Measurements from ENCODE around the gene SLC35F2. TPM values are rescaled to one million over a fixed set of nuclear protein-coding genes. Genes with fewer than 3 reads are reported as not detected.
A peak's percentile ranks its signal among the peaks of the same experiment; 100 is the strongest.

The SLC35F2 gene
- total RNA-seq, 2 donors from 2014 or later: 5.8 to 6.0 TPM

DNA sequence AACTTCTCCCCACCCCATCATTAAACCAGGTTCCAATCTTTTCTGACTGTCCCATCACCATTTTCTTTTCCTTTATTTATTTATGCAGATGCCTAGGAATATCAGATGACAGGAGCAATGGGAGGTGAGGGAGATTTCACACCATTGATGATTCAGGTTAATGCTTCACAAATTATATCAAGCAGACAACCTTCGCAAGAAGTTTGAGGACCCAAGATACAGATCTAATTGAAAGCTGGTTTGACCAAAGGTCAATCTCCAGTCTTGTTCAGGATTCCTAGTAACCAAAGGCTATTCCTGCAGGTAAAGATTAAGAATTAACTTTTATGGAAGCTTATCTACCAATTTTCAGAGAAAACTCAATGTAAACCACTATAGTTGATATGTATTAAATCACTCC, 54.4 kb downstream of the SLC35F2 start:
- Histone ChIP-seq H3K4me3 (no peak overlapping the region), H3K4me1 (no peaks in the 10 kb centered on the region)
- TF ChIP-seq, protein P1, sequence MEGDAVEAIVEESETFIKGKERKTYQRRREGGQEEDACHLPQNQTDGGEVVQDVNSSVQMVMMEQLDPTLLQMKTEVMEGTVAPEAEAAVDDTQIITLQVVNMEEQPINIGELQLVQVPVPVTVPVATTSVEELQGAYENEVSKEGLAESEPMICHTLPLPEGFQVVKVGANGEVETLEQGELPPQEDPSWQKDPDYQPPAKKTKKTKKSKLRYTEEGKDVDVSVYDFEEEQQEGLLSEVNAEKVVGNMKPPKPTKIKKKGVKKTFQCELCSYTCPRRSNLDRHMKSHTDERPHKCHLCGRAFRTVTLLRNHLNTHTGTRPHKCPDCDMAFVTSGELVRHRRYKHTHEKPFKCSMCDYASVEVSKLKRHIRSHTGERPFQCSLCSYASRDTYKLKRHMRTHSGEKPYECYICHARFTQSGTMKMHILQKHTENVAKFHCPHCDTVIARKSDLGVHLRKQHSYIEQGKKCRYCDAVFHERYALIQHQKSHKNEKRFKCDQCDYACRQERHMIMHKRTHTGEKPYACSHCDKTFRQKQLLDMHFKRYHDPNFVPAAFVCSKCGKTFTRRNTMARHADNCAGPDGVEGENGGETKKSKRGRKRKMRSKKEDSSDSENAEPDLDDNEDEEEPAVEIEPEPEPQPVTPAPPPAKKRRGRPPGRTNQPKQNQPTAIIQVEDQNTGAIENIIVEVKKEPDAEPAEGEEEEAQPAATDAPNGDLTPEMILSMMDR (IDR thresholded peaks at IDR 0.05): no peak

DNA sequence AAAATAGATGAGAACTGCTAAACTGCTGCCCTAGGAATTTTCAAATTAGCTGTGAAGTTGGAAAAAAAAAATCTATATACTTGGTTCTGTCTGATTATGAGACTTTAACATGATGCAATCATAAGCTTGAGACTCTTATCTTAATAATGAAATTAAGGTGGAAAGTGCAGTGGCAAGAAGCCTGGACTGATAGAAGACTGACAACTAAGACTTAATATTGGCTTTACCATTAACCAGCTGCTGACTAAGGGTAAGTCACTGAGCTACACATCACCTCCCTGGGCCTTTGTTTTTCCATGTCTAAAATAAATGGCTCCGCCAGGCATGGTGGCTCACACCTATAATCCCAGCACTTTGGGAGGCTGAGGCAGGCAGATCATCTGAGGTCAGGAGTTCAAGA, 56.9 kb downstream of the SLC35F2 start:
- DNase-seq (ENCODE audit: low spot score): no peak

More for the DNA sequence above, 54.4 kb downstream of the SLC35F2 start:
- H3K36me3 ChIP-seq: no peaks in the 10 kb centered on the region
- no peak for DNase-seq (ENCODE audit: low spot score)
- no peaks in the 10 kb centered on the region for H3K27me3 ChIP-seq
- no peak overlapping the region for H3K27ac ChIP-seq
- H3K9me3 ChIP-seq: no peaks in the 10 kb centered on the region

DNA sequence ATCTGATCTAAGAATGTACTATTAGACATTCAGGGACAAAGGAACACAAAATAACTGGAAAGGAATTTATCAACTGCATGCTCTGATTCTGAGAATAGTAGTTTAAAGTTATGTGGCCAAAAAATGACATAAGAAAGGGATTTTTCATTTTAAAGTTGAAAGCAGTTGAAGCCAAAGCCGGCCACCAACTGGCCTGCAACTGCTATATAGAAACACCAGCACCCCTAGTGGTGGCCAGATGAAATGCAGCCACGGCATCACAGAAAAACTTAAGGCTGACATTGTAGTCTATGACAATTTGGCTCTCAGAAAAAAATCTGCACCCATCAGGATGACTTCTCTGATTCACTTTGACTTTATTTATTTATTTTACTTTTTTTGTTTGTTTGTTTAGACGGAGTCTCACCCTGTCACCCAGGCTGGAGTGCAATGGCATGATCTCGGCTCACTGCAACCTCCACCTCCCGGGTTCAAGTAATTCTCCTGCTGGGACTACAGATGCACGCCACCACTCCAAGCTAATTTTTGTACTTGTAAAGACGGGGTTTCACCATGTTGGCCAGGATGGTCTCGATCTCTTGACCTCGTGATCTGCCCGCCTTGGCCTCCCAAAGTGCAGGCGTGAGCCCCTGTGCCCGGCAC, 59.2 kb downstream of the SLC35F2 start:
- H3K4me3 ChIP-seq: no peak overlapping the region
- no peaks in the 10 kb centered on the region for H3K4me1 ChIP-seq
- DNase-seq (ENCODE audit: low spot score): peak; percentile 87
- TF ChIP-seq, protein P1 (IDR thresholded peaks at IDR 0.05): peak; percentile 91 to 97
- no peak overlapping the region for H3K27ac ChIP-seq
- no peaks in the 10 kb centered on the region for H3K9me3 ChIP-seq
- no peaks in the 10 kb centered on the region for H3K27me3 ChIP-seq
- H3K36me3 ChIP-seq: no peaks in the 10 kb centered on the region

More for the DNA sequence above, 56.9 kb downstream of the SLC35F2 start:
- Histone ChIP-seq H3K36me3 (no peaks in the 10 kb centered on the region), H3K4me1 (no peaks in the 10 kb centered on the region), H3K27ac (no peak overlapping the region), H3K4me3 (no peak overlapping the region), H3K9me3 (no peaks in the 10 kb centered on the region), H3K27me3 (no peaks in the 10 kb centered on the region)
- TF ChIP-seq, protein P1 (IDR thresholded peaks at IDR 0.05): no peak

DNA sequence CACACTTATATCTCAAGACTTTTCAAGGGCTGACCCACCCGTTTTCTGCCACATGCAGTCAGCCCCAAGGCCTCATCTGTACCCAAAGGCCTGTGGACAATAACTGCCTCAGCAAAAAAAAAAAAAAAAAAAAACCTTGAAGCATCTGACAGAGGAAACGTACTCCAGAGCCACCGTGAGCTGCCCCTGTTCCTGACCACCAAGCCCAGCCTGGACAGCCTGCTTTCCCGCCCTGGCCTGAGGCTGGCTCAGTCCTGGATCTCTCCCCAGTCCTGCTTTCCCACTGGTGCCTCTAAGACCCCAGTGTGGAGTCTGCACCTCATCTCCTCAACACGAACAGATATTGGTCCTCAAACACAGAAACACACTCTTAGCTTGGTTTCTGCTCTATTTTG, 66.5 kb downstream of the SLC35F2 start:
- no peaks in the 10 kb centered on the region for H3K27me3 ChIP-seq
- H3K4me3 ChIP-seq: no peak overlapping the region
- no peaks in the 10 kb centered on the region for H3K4me1 ChIP-seq
- H3K36me3 ChIP-seq: no peaks in the 10 kb centered on the region
- no peaks in the 10 kb centered on the region for H3K9me3 ChIP-seq
- DNase-seq (ENCODE audit: low spot score): no peak
- TF ChIP-seq, protein P1 (IDR thresholded peaks at IDR 0.05): no peak
- H3K27ac ChIP-seq: no peak overlapping the region

DNA sequence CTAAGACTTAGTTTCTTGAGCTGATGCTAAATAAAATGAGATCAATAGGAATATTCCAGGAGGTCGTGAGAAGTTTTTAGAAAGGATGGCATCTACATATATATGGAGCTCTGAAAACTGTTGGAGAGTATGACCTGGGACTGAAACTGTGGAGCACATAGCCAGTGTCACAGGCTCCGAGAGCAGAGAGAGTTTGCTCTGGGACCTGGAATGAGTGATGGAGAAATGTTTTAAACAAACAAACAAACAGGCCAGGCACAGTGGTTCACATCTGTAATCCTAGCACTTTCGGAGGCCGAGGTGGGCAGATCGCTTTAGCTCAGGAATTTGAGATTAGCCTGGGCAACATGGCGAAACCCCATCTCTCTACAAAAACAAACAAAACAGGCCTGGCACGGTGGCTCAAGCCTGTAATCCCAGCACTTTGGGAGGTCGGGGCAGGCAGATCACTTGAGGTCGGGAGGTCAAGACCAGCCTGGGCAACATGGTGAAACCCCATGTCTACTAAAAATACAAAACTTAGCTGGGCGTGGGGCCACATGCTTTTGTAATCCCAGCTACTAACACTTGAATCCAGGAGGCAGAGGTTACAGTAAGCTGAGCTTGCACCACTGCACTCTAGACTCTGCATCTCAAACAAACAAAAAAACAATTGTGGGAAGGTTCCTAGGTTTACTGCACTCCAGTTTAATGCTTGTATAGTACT, 67.1 kb downstream of the SLC35F2 start:
- no peaks in the 10 kb centered on the region for H3K27me3 ChIP-seq
- H3K36me3 ChIP-seq: no peaks in the 10 kb centered on the region
- TF ChIP-seq, protein P1 (IDR thresholded peaks at IDR 0.05): no peak
- no peak overlapping the region for H3K4me3 ChIP-seq
- no peaks in the 10 kb centered on the region for H3K9me3 ChIP-seq
- no peaks in the 10 kb centered on the region for H3K4me1 ChIP-seq
- no peak for DNase-seq (ENCODE audit: low spot score)
- H3K27ac ChIP-seq: no peak overlapping the region

Measured in right atrium auricular region (tissue), 2 donors.